Raji (cell line): Measurements from ENCODE around the gene KIAA0040.

Experiments used
- POLR2A ChIP-seq: IDR thresholded peaks from 2 replicates; pipeline ENCODE4 v1.6.1; 2011; ENCODE audit warnings: low read depth, low read length, control low read depth; ENCODE audit not compliant: insufficient read depth

The KIAA0040 gene

GRCh38 chr1:175163702-175164101, 28.9 kb downstream of the KIAA0040 start:
- no peak for TF ChIP-seq POLR2A

DNA sequence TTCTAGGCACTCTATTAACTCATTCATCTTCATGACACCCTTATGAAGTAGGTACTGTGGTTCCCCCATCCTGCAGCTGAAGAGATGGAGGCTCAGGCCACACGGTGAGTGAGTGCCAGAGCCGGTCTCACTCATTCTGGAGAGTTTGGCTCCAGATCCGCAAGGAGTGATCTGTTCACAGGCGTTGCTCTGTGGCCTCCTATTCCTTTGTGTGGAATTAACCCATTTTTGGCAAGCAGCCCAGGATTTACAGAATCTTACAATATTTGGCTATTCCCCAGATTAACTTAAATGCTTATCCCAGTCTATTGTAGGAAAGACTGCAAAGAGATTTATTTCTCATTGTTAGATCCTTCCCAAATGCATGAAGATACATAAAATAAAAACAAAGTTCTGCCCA, 29.6 kb downstream of the KIAA0040 start:
- TF ChIP-seq POLR2A, result no peak

DNA sequence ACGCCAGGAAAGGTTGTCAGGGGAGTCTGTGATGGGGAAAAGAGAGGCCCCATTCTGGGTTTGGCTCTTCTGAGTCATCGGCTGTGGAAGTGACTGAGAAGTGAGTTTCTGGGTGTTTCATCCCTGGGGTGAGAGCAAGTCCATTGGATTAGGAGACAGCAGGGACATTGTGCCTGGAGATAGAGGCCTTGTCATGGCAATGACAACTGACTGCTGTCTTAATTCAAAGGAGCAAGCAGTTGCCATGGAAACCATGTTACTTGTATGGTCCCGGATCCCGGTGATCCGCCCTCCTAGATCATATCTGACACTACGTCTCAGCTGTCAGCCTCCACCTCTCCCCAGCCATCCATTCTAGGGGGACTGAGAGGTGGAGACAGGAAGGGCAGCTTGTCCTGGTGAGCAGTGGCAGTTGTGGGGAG, 34.4 kb downstream of the KIAA0040 start:
- no peak for TF ChIP-seq POLR2A

- TF ChIP-seq POLR2A, result no peak
Observed at GRCh38 chr1:175157200-175157599, 35.4 kb downstream of the KIAA0040 start.

DNA sequence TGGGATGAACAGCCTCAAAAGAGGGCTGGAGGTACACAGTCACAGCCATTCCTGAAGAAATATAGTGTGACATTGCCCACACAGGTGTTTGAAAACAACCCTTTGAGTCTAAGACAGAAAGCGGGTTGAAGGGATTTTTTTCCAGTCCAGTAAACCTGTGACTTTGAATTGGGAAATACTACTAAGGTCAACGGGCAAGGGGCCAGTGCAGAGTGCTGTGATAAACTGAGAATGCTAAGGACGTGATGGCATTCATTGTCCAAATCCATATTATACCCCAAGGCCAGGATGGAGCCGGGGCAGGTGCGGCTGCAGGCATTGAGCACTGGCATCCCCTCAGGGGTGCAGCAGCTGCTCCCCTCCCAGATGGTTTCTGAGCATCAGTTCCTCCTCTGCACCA, 36.6 kb downstream of the KIAA0040 start:
- TF ChIP-seq POLR2A, result no peak

GRCh38 chr1:175155473-175155856, 37.1 kb downstream of the KIAA0040 start:
- no peak for TF ChIP-seq POLR2A

GRCh38 chr1:175154629-175155472, 37.7 kb downstream of the KIAA0040 start:
- no peak for TF ChIP-seq POLR2A

GRCh38 chr1:175152006-175152652, 40.4 kb downstream of the KIAA0040 start:
- TF ChIP-seq POLR2A, result no peak

GRCh38 chr1:175150596-175151319, 41.8 kb downstream of the KIAA0040 start:
- TF ChIP-seq POLR2A, result no peak

GRCh38 chr1:175148068-175148467, 44.5 kb downstream of the KIAA0040 start:
- no peak for TF ChIP-seq POLR2A

GRCh38 chr1:175147569-175147968, 45.0 kb downstream of the KIAA0040 start:
- TF ChIP-seq POLR2A, result no peak

- TF ChIP-seq POLR2A, result no peak
Observed at GRCh38 chr1:175146529-175147213, 45.9 kb downstream of the KIAA0040 start.

DNA sequence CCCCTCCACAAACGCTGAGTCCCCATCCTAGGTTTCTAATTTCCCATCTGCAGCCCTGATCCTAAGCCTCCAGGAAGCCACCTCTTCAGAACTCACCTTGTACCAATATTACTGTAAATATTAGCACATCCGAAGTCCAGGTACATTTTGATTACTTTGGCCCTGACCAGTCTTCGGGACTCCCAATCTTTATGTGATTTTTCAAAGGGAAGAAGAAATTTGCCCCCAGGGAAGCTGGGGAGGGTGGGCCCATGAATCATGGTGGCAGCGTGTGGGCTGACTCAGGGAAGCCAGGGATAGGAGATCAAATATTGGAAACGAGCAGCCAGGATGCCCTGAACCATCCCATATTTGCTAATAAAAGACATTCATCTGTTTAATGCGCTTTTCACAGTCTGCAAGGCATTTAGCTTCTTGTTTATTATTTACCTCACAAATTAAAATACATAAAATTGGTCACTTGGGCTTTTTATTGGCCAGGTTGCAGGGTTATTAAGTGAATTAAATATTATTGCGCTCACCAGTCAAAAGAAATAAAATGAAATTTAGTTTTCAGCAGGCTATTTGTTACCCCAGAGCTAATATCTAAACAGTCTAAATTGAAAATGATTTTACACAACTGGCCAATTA, 46.6 kb downstream of the KIAA0040 start:
- no peak for TF ChIP-seq POLR2A

GRCh38 chr1:175138579-175138978, 54.0 kb downstream of the KIAA0040 start:
- no peak for TF ChIP-seq POLR2A

DNA sequence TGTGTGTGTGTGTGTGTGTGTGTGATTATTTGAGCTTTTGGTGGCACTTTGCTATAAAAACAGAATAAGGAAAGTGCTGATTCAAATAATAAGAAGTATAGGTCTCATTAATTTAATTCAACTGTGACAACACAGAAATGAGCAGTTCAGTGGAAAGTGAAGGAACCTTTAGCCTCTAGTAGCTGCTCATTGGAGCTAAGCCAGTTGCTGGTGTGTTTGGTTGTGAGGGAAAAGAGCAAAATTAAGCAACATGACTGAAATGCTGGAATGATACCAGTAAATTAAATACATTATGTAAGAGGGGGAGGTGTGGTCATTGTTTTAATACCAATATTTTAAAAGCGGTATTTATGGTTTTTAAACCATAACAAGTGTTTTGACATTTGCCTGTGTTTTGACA, 55.2 kb downstream of the KIAA0040 start:
- no peak for TF ChIP-seq POLR2A
